SK-N-SH (cell line): ENCODE measurements around the gene FAM131A. TPM values are rescaled to one million over a fixed set of nuclear protein-coding genes. Genes with fewer than 3 reads are reported as not detected.

Experiments
- CTCF ChIA-PET: fragments of 300-600, 350-600 bp; formaldehyde crosslinking; extraction: SDS; loops from one replicate; lab custom pipeline; 2021; lab: Yijun Ruan, JAX
- POLR2A ChIA-PET: fragments of 350-600 bp; sonication (Branson Sonifier 250); formaldehyde crosslinking; extraction: SDS; loops from one replicate; lab custom pipeline; 2020; ENCODE audit warnings: antibody characterized with exemption, inconsistent platforms; lab: Yijun Ruan, JAX
- DNase-seq: peaks from one replicate; pipeline ENCODE4 v3.0.0; 2012
- H2AFZ ChIP-seq: fragments of 200-600 bp; sonication (generic); 2 replicates; pipeline ENCODE4 v1.8.1; 2016; ENCODE audit warnings: antibody characterized with exemption, mild to moderate bottlenecking, low read depth
- H3F3A ChIP-seq: fragments of 200-600 bp; sonication (generic); replicated peaks from 2 replicates; pipeline ENCODE3; 2016; ENCODE audit warnings: antibody characterized with exemption, mild to moderate bottlenecking; ENCODE audit not compliant: insufficient read depth
- H3K27ac ChIP-seq, 2 experiments: fragments of 200-500 bp in 1 of 2; fragments of 200-600 bp in 1 of 2; sonication (Bioruptor generic) in 1 of 2; sonication (generic), shearing (Covaris generic) in 1 of 2; 2 replicates each; pipeline versions ENCODE4 v1.5.1 to v1.6.1; 2014 to 2016; ENCODE audit warnings: low read depth in 2 of 2, inconsistent platforms in 1 of 2, low read length in 1 of 2, mild to moderate bottlenecking in 1 of 2, mixed read lengths in 1 of 2
- H3K27me3 ChIP-seq: fragments of 200-600 bp; sonication (generic), shearing (Covaris generic); 2 replicates; pipeline ENCODE4 v1.6.1; 2016; ENCODE audit warnings: mixed run types; ENCODE audit not compliant: insufficient read depth
- H3K36me3 ChIP-seq, 2 experiments: fragments of 200-500 bp in 1 of 2; fragments of 200-600 bp in 1 of 2; sonication (Bioruptor generic) in 1 of 2; sonication (generic) in 1 of 2; replicated peaks in 1 of 2; 2 replicates each; pipeline versions ENCODE3 to v1.5.1; 2014 to 2016; ENCODE audit warnings: low read length in 1 of 2, mild to moderate bottlenecking in 1 of 2; ENCODE audit not compliant: insufficient read depth in 2 of 2, control insufficient read depth in 1 of 2
- H3K4me1 ChIP-seq, 2 experiments: fragments of 200-500 bp in 1 of 2; fragments of 200-600 bp in 1 of 2; sonication (Bioruptor generic) in 1 of 2; sonication (generic), shearing (Covaris generic) in 1 of 2; 2 replicates each; pipeline versions ENCODE4 v1.5.1 to v1.6.1; 2014 to 2016; ENCODE audit warnings: low read depth in 1 of 2, low read length in 1 of 2, mixed run types in 1 of 2; ENCODE audit not compliant: insufficient read depth in 2 of 2, control insufficient read depth in 1 of 2
- H3K4me2 ChIP-seq: fragments of 200-600 bp; sonication (generic), shearing (Covaris generic); 2 replicates; pipeline ENCODE4 v1.6.1; 2017; ENCODE audit warnings: mixed run types
- H3K4me3 ChIP-seq, 2 experiments: fragments of 200-500 bp in 1 of 2; fragments of 200-600 bp in 1 of 2; sonication (Bioruptor generic) in 1 of 2; sonication (generic), shearing (Covaris generic) in 1 of 2; 2 replicates each; pipeline versions ENCODE4 v1.5.1 to v1.8.1; 2014 to 2016; ENCODE audit warnings: low read depth in 2 of 2, inconsistent platforms in 1 of 2, low read length in 1 of 2, mild to moderate bottlenecking in 1 of 2, mixed read lengths in 1 of 2, moderate library complexity in 1 of 2
- H3K79me2 ChIP-seq: fragments of 200-600 bp; sonication (generic); 2 replicates; pipeline ENCODE4 v1.8.1; 2017; ENCODE audit warnings: mild to moderate bottlenecking; ENCODE audit not compliant: insufficient read depth
- H3K9ac ChIP-seq: fragments of 200-600 bp; sonication (generic); 2 replicates; pipeline ENCODE4 v1.6.1; 2017; ENCODE audit warnings: mixed run types
- H3K9me2 ChIP-seq: fragments of 200-600 bp; sonication (generic); 2 replicates; pipeline ENCODE4 v1.6.1; 2017; ENCODE audit warnings: mixed run types
- H3K9me3 ChIP-seq: fragments of 200-600 bp; sonication (generic); 2 replicates; pipeline ENCODE4 v1.6.1; 2017; ENCODE audit warnings: mixed run types, mild to moderate bottlenecking, moderate library complexity
- H4K20me1 ChIP-seq: fragments of 200-600 bp; sonication (generic); 2 replicates; pipeline ENCODE4 v1.6.1; 2017; ENCODE audit warnings: mild to moderate bottlenecking, mixed run types; ENCODE audit not compliant: insufficient read depth
- EP300 ChIP-seq, 2 experiments: IDR thresholded peaks; 2 replicates each; pipeline versions ENCODE4 v1.4.0 to v1.6.1; 2012; ENCODE audit warnings: borderline replicate concordance in 1 of 2, low read depth in 1 of 2, low read length in 1 of 2
- FOXJ3 ChIP-seq: sonication (generic); formaldehyde crosslinking; IDR thresholded peaks from 2 replicates; pipeline ENCODE4 v1.5.1; 2020; ENCODE audit warnings: mild to moderate bottlenecking, missing genetic modification reagents
- FOXM1 ChIP-seq: IDR thresholded peaks from 2 replicates; pipeline ENCODE4 v1.4.0; 2012; ENCODE audit warnings: low read depth, mild to moderate bottlenecking
- JUND ChIP-seq: IDR thresholded peaks from 2 replicates; pipeline ENCODE4 v1.4.0; 2012
- MEF2A ChIP-seq: IDR thresholded peaks from 2 replicates; pipeline ENCODE4 v1.4.0; 2012; ENCODE audit warnings: low read depth, borderline replicate concordance
- NFIC ChIP-seq: IDR thresholded peaks from 2 replicates; pipeline ENCODE4 v1.4.0; 2012; ENCODE audit warnings: borderline replicate concordance
- NRF1 ChIP-seq: IDR thresholded peaks from 2 replicates; pipeline ENCODE4 v1.6.1; 2012; ENCODE audit warnings: low read depth, mild to moderate bottlenecking, low read length
- RAD21 ChIP-seq: IDR thresholded peaks from 2 replicates; pipeline ENCODE4 v1.6.1; 2012; ENCODE audit warnings: mild to moderate bottlenecking, low read length
- RFX5 ChIP-seq: IDR thresholded peaks from 2 replicates; pipeline ENCODE4 v1.6.1; 2012; ENCODE audit warnings: mild to moderate bottlenecking, improper control_type of control experiment, low read length
- SIN3A ChIP-seq: IDR thresholded peaks from 2 replicates; pipeline ENCODE4 v1.6.1; 2012; ENCODE audit warnings: low read depth, mild to moderate bottlenecking, low read length, moderate library complexity, borderline replicate concordance
- TAF1 ChIP-seq: IDR thresholded peaks from 2 replicates; pipeline ENCODE4 v1.6.1; 2012; ENCODE audit warnings: low read depth, mild to moderate bottlenecking, low read length, moderate library complexity, borderline replicate concordance
- TCF12 ChIP-seq: IDR thresholded peaks from 2 replicates; pipeline ENCODE4 v1.4.0; 2012
- YY1 ChIP-seq: IDR thresholded peaks from 2 replicates; pipeline ENCODE4 v1.4.0; 2012; ENCODE audit warnings: low read depth, mild to moderate bottlenecking
- WGBS: methylation state at CpG from one replicate; pipeline ENCODE4 v1.1.6; 2017; ENCODE audit warnings: low lambda C conversion rate; 5-methylcytosine and 5-hydroxymethylcytosine counted together
- polyA plus RNA-seq, 3 experiments: library from polyadenylated mRNA; depleted of rRNA; stranded (reverse); fragments of >200 nt; gene quantifications; 2 replicates each; pipeline ENCODE4 v1.2.3, GENCODE V29; 2012
- TF ChIP-seq, protein P1 (sequence below): IDR thresholded peaks from 2 replicates; pipeline ENCODE4 v1.4.0; 2012; ENCODE audit warnings: low read depth
- TF ChIP-seq, protein P2 (sequence below): fragments of 150-350 bp; IDR thresholded peaks from 2 replicates; pipeline ENCODE4 v1.6.1; 2016; ENCODE audit warnings: mild to moderate bottlenecking, low read depth, low read length
- TF ChIP-seq, protein P3 (sequence below): fragments of 200-600 bp; sonication (generic); IDR thresholded peaks from 2 replicates; pipeline ENCODE4 v1.6.1; 2017; ENCODE audit warnings: antibody characterized with exemption, mild to moderate bottlenecking, moderate library complexity
- TF ChIP-seq, protein P4 (sequence below): IDR thresholded peaks from 2 replicates; pipeline ENCODE4 v1.4.0; 2012; ENCODE audit warnings: low read depth, borderline replicate concordance
- TF ChIP-seq, protein P5 (sequence below): fragments of 150-350 bp; IDR thresholded peaks from 2 replicates; pipeline ENCODE4 v1.6.1; 2017; ENCODE audit warnings: antibody characterized with exemption, low read length, low read depth, borderline replicate concordance

The FAM131A gene
- polyA plus RNA-seq, 1 of the 3 experiments (the other 2 are of a cell fraction) = 31.6 TPM

DNA sequence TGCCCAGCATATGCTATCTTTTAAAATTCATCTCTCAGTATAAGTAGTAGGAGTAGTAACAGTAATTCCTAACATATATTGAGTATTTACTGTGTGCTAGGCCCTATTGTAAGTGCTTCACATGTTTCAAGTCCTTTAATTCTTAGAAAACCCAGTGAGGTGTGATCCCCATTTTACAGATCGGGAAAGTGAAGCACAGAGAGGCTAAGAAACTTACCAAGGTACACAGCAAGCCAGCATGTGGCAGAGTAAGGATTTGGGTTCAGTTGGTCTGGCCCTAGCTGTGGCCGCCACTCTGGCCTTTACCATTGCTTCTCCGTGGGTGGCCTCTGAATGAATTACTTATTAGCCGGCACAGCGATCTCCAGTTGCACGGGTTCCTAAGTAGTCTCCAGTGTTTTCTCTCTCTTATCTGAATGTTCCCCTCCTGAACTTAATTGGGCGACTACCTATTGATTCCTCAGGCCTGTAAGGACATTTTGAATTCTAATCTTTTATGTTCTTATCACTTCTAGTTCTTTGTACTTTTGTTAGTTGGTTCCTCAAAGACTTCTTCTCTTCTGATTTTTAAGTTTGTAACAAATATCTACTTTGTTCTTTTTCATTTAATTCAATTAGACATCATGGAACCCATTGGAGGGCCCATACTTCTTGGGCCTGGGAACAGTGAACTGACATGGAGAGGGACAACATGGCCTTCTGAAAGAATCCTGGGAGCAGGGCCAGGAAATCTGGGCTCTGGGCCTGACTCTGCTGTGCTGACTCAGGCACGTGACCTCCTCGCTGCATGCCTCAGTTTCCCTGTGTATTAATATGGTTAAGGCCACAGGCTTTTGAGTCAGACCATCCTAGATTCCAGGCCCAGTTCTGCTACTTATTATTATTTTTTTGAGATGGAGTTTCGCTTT is 12.4 kb downstream of the FAM131A start:
- H3K9me2 ChIP-seq = no peaks in the 10 kb centered on the region
- CTCF ChIA-PET = interaction anchor here (1.5 kb wide), 1 partner anchor 11 kb away, joined by 3 read pairs; the partner anchor contains the start of genes CLCN2 and POLR2H
- peaks cover 0 to 18% of the 10 kb centered on the region in 2 experiments; a peak in 2 of 4 replicates for H3K4me1 ChIP-seq
- no peak overlapping the region for H3K4me2 ChIP-seq
- no peak overlapping the region for H3K9ac ChIP-seq
- no peak overlapping the region for H3K27ac ChIP-seq
- H3K79me2 ChIP-seq = no peaks in the 10 kb centered on the region
- no peak for TF ChIP-seq SIN3A
- no peak for TF ChIP-seq EP300 (IDR thresholded peaks at IDR 0.05; ENCODE audit: borderline replicate concordance in 1 of 2, low read depth in 1 of 2, low read length in 1 of 2)
- TF ChIP-seq, protein P1, sequence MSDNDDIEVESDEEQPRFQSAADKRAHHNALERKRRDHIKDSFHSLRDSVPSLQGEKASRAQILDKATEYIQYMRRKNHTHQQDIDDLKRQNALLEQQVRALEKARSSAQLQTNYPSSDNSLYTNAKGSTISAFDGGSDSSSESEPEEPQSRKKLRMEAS = no peak
- TF ChIP-seq NFIC = no peak
- no peak for TF ChIP-seq RFX5
- TF ChIP-seq RAD21 = no peak
- no peak for TF ChIP-seq NRF1
- no peak for TF ChIP-seq FOXM1
- TF ChIP-seq JUND = no peak
- TF ChIP-seq, protein P2, sequence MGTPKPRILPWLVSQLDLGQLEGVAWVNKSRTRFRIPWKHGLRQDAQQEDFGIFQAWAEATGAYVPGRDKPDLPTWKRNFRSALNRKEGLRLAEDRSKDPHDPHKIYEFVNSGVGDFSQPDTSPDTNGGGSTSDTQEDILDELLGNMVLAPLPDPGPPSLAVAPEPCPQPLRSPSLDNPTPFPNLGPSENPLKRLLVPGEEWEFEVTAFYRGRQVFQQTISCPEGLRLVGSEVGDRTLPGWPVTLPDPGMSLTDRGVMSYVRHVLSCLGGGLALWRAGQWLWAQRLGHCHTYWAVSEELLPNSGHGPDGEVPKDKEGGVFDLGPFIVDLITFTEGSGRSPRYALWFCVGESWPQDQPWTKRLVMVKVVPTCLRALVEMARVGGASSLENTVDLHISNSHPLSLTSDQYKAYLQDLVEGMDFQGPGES = no peak
- no peak for TF ChIP-seq YY1
- H3K36me3 ChIP-seq = peaks cover 3 to 36% of the 10 kb centered on the region in 2 experiments
- no peaks in the 10 kb centered on the region for H3K9me3 ChIP-seq
- DNase-seq = no peak
- no peak overlapping the region for H2AFZ ChIP-seq
- 92% methylated on average over 10 of the region's 10 CpGs for WGBS
- POLR2A ChIA-PET = interaction anchor here (2.9 to 3.0 kb wide), 2 partner anchors 11 to 12 kb away, joined by 12 to 19 read pairs; partner anchors contain the start of gene FAM131A
- no peaks in the 10 kb centered on the region for H4K20me1 ChIP-seq
- no peak overlapping the region for H3K4me3 ChIP-seq
- no peaks in the 10 kb centered on the region for H3F3A ChIP-seq
- no peaks in the 10 kb centered on the region for H3K27me3 ChIP-seq

DNA sequence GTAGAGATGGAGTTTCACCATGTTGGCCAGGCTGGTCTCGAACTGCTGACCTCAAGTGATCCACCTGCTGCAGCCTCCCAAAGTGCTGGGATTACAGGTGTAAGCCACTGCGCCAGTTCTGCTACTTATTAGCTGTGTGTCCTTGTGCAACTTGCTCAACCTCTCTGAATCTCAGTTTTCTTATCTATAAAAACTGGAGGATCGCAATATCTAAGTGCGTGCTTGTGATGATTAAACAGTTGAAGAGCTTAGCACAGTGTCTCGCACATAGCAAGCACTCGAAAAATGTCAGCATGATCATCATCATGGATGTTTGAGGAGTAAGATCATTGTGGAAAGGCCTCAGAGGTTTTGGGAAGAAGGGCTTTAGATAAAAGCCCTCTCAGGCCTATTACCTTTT is 13.2 kb downstream of the FAM131A start:
- no peak overlapping the region for H3K27ac ChIP-seq
- no peaks in the 10 kb centered on the region for H3K9me2 ChIP-seq
- H3K79me2 ChIP-seq = no peaks in the 10 kb centered on the region
- peaks cover 0 to 18% of the 10 kb centered on the region in 2 experiments; a peak in 2 of 4 replicates for H3K4me1 ChIP-seq
- no peaks in the 10 kb centered on the region for H3K9me3 ChIP-seq
- H3K36me3 ChIP-seq = peaks cover 3 to 40% of the 10 kb centered on the region in 2 experiments
- no peaks in the 10 kb centered on the region for H3F3A ChIP-seq
- 98% methylated on average over 6 of the region's 6 CpGs for WGBS
- no peak overlapping the region for H3K4me3 ChIP-seq
- CTCF ChIA-PET = interaction anchor here (1.0 to 1.5 kb wide), 4 partner anchors 8 to 15 kb away, joined by 3 to 4 read pairs (median 3); partner anchors contain the start of genes CLCN2 and POLR2H
- H3K27me3 ChIP-seq = no peaks in the 10 kb centered on the region
- no peak overlapping the region for H3K9ac ChIP-seq
- DNase-seq = no peak
- H2AFZ ChIP-seq = no peak overlapping the region
- H4K20me1 ChIP-seq = no peaks in the 10 kb centered on the region
- POLR2A ChIA-PET = interaction anchor here (2.9 kb wide), 1 partner anchor 13 kb away, joined by 19 read pairs; the partner anchor contains the start of gene FAM131A
- no peak overlapping the region for H3K4me2 ChIP-seq
- TF ChIP-seq SIN3A (no peak), FOXJ3 (CRISPR knock-in tag) (no peak), JUND (no peak), YY1 (no peak), TCF12 (no peak), FOXM1 (no peak), TAF1 (no peak), MEF2A (no peak)
- TF ChIP-seq, protein P1 = no peak
- TF ChIP-seq, protein P2 = no peak
- TF ChIP-seq, protein P3, sequence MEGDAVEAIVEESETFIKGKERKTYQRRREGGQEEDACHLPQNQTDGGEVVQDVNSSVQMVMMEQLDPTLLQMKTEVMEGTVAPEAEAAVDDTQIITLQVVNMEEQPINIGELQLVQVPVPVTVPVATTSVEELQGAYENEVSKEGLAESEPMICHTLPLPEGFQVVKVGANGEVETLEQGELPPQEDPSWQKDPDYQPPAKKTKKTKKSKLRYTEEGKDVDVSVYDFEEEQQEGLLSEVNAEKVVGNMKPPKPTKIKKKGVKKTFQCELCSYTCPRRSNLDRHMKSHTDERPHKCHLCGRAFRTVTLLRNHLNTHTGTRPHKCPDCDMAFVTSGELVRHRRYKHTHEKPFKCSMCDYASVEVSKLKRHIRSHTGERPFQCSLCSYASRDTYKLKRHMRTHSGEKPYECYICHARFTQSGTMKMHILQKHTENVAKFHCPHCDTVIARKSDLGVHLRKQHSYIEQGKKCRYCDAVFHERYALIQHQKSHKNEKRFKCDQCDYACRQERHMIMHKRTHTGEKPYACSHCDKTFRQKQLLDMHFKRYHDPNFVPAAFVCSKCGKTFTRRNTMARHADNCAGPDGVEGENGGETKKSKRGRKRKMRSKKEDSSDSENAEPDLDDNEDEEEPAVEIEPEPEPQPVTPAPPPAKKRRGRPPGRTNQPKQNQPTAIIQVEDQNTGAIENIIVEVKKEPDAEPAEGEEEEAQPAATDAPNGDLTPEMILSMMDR = no peak
- TF ChIP-seq, protein P4, sequence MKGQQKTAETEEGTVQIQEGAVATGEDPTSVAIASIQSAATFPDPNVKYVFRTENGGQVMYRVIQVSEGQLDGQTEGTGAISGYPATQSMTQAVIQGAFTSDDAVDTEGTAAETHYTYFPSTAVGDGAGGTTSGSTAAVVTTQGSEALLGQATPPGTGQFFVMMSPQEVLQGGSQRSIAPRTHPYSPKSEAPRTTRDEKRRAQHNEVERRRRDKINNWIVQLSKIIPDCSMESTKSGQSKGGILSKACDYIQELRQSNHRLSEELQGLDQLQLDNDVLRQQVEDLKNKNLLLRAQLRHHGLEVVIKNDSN = no peak
- TF ChIP-seq, protein P5, sequence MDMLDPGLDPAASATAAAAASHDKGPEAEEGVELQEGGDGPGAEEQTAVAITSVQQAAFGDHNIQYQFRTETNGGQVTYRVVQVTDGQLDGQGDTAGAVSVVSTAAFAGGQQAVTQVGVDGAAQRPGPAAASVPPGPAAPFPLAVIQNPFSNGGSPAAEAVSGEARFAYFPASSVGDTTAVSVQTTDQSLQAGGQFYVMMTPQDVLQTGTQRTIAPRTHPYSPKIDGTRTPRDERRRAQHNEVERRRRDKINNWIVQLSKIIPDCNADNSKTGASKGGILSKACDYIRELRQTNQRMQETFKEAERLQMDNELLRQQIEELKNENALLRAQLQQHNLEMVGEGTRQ = no peak
